Daoy (cell line): ENCODE data around the gene IL21. TPM values are rescaled to one million over a fixed set of nuclear protein-coding genes. Genes with fewer than 3 reads are reported as not detected.

Experiments used
- DNase-seq: peaks from one replicate; pipeline ENCODE4 v3.0.0-alpha.2; 2015; ENCODE audit warnings: low read depth
- total RNA-seq: library from RNA; depleted of rRNA; stranded (reverse); fragments of >200 nt; shearing (Covaris generic); gene quantifications from 2 replicates; pipeline ENCODE4 v1.2.3, GENCODE V29; 2014

Gene IL21
- total RNA-seq, 1 experiment from 2014 or later, result not detected

DNA sequence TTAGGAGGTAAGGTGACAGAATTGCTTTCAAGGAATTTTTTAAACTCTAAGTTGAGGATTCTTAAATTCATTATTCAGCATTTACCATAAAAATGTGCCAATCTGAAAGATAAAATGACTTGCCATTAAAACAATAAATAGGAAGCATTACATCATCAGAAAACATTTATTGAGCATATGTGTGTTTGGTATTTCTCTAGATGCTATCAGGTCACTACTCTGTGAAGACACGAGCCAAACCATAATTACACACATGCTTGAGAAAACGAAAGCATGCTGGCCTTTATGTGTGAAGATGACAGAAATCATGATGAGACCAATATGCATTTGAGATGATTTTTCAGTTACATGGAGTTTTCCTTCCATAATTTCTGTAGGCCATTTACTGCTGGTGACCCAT, 12.3 kb upstream of the IL21 start:
- no peak for DNase-seq

DNA sequence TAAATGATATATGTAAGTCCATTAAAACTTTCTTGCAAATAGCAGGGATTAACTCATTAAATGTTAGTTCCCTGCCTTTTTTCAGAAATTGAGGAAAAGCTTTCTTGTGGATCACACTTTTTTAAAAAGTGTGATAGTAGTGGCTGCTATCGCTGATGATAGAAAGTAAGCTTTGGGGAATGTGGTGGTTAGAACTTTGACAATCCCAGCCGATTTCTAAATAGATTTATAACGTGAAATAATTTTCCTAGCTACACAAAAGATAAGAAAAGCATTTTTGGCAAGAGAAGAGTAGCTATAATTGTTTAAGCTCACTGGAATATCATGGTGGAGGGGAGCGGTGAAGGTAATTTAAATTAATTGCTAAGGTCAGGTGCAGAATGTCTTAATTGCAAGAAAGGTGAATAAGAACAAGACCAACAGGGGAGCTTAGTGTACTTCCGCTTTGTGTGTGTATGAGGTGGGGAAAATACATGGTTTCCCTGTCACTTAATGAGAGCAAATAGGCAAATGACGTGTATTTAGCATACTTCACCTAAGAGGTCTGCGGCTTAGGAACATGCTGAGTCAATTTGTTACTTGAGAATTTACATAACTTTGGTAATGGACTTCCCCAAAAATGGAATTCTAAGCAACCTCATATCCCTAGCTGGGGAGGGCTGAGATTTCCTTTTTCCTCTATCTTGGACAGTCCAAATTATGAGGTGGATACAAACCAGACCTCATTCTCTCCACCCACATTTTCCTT, 11.7 kb upstream of the IL21 start:
- DNase-seq, result peak; percentile 4

DNA sequence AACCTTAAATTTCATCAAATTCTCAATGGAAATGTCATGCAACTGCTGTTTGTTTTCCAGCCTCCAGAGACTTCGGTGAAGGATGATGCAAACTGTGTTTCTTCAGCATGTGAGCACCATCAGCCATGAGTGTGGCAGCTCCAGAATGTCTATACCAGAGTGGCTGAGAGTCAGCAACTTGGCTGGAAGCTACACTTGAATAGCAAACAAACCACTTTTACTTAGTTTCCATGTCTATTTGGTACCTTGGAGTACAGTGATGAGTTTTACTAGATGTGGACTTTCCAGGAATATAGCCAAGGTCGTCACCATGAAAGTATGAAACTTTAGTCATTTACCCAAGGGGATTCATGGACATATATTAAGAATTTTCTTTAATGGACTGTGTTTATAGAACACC, 4.3 kb upstream of the IL21 start:
- no peak for DNase-seq

DNA sequence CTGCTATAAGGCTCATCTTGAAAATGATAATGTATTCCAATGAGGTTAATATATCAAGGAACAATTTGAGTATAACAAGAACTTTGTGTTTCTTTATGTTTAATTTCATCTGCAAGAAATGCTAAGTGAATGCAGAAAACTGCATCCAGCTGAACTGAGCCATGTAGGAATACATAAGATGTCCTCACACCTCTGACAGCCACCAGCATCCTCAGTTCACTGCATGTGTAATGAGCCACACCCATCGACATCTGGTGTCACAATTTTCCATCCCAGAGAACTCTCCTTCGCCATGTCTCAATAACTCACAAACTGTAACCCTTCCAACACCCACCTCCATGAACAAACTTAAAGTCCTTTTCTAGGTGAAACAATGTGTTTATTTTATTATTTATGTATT, 3.3 kb upstream of the IL21 start:
- DNase-seq, result no peak

DNA sequence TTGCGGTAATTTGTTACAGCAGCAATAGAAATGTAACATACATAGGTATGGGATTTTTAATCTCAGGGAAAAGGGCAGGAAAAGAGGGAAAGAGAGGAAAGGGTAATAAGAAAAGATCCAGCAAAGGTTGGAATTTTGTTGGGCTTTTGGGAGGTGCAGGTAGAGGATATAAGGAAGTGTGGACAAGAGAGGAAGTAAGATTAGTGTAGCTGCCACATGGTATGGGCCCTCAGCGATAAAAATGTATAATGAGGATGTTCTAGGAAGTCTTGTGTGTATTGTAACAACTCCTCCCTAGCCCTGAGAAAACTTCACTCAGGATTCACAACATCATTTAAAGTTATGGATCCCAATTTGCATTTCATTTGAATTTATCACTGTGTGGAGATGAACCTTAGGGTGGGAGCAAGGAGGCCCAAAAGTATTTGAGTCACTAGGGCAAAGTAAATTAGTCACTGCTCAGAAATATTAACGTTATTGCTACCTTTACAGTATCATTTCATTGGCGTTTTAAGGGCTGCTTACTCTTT, 2.8 kb upstream of the IL21 start:
- no peak for DNase-seq

DNA sequence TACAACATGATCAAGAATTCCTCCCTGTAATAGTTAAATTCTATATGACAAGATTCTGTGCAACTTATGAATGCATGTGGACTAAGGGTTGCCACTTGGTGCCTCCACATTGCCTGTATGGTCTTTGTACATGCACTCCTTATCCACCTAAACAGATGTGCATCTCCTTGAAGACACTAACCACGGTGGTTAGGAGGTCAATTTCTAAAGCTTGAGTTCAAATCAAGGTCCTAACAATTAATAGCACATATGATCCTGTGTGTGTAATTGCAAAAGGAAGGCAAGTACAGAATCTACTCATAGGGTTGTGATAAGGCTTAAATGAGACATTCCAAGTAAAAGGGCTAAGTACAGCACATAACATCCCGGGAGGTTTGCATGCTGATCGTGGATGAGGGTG, 1.5 kb upstream of the IL21 start:
- no peak for DNase-seq

DNA sequence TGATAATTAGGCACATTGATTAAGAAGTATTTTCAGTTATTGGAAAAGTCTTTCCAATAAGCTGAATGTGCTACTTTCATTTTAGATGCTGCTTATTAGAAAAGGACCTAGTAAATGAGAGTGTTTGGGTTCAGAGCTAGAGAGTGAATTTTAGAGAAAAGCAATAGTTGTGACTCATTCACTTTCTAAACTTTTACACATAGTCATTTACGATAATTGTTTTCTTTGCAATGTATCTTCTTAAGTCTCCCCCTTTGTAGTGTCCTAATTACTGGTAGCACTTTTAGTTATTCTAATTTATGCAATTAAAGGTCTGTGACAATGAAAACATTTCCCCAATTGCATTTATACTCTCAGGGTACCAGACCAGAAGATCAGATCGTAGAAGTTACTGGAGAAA, 1.3 kb downstream of the IL21 start:
- no peak for DNase-seq

DNA sequence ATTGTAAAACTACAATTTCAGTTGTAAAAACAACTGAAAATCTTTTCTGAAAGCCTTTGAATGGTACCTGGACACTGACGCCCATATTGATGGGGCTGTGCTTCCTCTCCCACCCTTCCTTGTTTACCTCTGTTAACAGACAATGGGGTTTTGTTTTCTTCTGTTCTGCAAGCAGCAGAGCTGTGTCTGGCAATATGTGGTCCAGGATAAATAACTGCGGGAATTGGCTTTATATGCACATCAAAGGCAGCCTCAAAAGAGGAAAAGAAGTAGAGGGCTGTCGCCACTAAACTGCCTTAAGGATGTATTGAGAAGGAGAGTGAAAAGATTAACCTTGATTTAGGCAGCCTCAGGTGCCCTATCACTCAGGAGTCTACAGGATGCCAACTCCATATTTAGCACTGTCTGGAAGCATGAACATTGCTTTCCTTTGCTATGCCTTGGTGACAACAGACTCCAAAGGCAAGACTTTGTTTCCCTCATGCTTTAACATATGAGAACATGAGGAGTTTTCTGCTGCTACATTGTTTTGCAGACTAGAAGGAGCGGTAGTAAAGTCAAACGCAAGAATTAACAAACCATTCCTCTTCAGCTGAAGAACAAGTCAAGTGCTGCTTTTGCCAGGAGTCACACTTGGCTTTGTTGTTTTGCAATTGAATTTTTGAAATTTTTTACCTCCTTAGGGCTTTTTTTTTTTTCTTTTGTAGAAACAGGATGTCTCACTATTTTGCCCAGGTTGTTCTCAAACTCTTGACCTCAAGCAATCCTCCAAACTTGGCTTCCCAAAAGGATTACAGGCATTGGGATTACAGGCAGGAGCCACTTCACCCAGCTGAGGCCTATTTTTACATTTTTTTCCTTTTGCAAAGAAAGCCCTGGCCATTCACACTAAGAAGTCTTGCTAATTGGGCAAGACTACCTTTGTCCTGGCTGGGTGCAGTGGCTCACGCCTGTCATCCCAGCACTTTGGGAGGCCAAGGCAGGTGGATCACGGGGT, 3.0 kb downstream of the IL21 start:
- no peak for DNase-seq

DNA sequence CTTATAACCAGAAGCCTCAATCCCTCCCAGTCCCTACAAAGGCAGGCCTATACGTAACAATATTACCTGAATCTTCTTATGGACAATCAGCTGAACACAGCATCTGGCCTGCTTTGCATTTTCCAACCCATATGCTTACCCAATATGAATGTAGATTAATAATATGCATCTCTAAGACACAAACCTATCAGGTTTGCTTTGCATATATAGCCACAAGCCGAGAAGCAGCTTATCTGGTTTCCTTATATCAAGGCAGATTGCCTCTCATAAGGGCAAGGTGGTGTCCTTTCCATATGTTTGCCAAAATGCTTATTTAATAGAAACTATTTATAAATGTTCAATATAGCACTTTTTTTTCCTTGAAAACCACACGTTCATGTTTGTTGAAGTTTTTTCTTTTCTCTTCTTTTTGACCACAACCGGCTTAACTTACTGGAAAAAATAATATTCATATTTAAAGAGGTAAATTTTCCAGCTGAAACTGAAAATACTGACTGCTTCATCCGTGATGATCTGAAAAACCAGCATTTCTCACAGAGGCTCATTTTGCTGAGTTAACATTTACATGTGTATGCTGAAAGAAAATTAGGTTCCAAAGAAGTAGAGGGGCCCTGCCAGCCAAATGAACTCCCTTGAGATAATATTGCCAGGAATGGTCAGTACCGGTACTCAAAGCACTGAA, 3.8 kb downstream of the IL21 start:
- no peak for DNase-seq

DNA sequence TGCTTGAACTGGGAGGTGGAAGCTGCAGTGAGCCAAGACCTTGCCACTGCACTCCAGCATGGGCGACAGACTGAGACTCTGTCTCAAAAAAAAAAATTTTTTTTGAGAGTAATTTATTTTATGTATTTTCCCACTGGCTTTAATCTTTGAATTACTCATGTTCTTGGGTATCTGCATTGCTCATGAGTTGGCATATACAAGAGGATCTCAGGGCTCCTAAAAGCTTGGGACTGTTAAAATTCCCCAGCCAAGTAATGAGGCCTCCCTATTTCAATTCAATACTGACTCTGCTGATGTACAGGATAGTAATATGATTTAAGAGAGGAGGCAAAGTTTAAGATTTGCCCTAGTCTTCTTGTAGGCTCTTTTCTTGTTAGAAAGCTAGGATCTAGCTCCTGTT, 6.2 kb downstream of the IL21 start:
- no peak for DNase-seq

DNA sequence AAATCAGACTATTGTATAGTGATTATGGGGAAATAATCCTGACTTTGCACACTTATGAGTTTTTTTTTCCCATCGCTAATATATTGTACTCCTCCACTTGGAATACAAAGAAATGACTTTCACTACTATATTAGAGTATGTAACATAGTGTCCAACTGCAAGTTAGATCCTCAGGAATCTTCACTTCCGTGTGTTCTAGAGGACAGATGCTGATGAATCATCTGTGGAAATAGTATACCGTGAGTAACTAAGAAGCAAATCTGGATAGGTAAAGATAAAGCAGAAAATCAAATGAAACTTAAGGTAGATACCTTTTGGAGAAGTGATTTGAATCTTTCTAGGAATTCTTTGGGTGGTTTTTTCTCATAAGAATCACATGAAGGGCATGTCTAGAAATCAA, 8.3 kb downstream of the IL21 start:
- no peak for DNase-seq

DNA sequence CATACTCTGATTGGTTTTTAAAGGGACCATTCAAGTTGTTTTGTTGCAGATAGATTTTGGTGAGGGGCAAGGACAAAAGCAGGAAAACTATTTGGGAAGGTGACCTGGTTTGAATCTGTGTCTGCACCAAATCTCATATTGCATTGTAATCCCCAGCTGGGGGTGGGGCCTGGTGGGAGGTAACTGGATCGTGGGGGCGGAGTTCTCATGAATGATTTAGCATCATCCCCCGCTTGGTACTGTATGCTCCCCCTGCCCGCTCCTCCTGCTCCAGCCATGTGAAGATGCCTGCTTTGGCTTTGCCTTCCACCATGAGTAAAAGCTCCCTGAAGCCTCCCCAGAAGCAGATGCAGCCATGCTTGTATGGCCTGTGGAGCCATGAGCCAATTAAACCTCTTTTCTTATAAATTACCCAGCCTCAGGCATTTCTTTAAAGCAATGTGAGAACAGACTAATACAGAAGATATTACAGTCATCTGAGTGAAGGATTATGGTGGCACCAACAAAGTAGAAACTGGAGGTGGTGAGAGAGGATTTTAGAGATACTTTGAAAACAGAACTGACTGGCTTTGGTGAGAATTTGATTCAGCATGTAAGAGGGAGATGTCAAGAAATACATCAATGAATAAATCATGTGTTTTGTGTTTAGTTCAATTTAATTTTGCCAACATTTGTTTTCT, 14.4 kb downstream of the IL21 start:
- no peak for DNase-seq

DNA sequence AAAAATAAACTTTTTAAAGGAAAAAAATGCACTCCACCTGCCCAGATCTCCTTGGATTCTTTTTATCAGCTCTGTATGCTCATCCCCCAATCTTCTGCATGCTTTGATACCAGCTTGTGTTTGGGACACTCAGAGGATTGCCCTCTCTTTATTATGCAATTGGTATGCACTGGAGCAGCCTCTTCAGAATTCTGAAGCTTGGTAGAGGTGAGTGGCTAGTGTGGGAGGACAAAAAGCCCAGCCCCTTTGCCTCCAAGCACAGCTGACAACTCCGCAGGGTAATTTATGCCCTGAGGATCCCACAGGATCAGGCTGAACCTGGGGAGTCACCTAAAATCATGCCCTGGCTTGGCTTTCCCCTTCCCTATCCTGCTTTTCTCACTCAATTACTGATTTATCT, 16.7 kb downstream of the IL21 start:
- DNase-seq, result no peak

DNA sequence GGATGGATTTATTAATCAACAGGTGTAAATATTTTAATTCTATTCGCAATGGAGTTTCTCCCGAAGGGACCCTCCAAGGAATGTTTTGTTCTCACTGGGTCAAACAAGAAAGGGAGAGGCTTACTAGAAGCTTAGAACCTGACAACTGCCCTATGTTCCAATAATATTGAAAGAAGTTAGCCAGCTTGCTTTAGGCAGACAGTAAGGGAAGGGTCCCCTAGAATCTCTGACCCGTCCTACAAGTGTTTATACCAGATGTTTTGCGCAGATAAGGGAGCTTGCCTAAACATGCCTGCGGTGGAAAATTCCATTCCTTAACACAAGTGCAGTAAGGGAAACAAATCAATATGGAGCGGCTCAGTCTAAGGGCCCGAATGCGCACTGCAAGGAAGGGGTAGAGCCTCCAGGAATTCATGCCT, 17.7 kb downstream of the IL21 start:
- DNase-seq, result no peak

DNA sequence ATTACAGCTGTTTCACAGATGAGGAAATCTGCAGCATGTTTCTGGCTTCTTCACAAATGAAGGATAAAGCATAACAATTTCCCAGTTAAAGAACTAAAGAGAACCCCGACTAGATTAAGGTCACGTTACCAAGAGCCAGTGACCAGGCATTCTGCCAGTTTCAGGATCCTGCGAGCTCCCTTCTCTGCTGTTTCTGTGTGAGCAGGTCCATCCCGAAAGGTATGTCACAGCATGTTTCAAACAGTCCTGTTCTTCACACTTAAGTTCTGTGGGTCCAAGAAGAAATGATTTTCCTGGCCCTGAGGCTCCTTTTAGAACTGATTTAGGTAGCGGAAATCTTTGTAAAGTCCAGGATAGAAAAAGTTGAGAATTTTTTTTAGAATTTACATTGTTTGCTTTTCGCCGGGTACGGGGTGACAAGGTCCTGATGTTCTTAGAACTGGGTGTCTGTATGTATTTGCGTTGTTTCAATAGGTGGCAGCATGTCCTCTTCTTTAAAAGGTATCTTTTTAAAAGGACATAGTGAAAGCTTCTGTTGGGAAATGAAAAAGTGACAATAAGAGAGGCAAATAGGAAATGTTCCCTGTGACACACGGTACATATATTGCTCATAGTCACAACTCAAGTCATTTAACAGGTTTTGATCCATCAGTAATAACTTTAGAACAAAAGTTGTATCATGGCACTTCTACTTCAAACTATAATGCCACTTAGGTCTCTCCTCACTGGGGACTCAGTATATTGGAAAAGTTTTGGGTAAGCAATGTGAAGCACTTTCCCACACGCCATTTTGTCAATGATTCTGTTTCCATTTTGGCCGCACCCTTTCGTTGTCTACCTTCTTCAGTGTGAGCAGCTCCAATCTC, 18.4 kb downstream of the IL21 start:
- peak; percentile 8 for DNase-seq

DNA sequence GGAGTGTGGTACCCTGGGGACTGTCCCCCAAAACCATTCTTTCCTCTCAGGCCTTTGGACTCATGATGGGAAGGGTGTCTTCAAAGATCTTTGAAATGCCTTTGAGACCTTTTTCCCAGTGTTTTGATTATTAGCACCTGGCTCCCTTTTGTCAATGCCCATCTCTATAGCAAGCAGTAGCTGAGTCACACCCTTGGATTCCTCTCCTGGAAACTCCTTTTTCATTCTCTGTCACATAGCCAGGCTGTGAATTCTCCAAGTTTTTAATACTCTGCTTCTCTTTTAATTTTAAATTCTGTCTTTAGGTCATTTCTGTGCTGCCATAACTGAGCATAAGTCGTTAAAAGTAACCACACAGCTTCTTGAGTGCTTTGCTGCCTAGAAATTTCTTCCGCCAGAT, 29.7 kb downstream of the IL21 start:
- no peak for DNase-seq

DNA sequence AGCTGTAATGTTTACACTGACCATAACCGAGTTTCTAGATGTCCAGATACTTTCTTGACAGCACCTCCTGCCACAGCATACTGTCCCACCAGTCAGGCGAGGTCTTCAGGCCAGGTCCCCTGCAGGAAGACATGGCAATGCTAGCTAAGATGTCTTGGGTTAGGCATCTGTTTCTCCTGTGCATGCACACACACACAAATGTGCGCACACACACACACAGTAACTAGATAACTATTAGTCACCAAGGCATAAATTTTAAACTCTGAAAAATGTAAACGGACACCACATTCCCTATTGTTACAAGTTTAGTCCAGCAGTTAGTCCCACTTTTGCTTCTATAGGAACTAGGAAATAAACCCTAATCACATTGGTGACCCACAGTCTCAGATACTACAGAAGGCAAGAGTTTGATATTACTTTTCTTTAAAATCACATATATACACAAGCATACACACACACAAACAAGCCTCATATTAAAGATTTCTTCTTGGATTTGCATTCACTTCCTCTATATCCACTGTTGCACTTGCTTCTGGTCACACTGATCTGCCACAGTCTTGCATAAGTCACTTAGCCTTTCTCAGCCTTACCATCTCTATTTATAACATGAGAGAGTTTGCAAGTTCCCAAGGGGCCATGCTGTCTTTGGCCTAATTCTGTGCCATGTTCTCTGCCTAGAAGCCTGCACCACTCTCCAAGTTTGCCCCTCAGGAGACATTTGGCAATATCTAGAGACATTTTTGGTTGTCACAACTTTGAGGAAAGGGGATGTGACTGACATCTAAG, 32.2 kb downstream of the IL21 start:
- no peak for DNase-seq

DNA sequence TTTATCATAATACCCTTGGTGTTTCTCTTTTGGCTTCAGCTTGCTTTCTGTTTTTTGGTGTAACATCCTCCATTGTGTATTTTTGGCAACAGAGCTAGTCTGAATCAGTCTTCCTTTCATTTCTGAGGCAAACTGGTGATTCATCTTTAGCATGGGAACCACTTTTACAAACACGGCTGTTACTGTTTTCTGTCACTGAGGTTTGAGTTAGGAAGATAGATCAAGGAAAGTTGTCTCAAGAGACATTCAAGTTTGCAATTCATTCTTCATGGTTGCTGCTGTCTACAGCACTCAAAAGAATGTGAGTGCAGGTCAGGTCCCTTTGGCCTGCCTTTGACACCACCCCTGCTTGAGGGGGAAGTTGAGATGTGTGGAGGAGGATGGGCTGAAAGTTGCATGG, 36.3 kb downstream of the IL21 start:
- DNase-seq, result peak; percentile 37

DNA sequence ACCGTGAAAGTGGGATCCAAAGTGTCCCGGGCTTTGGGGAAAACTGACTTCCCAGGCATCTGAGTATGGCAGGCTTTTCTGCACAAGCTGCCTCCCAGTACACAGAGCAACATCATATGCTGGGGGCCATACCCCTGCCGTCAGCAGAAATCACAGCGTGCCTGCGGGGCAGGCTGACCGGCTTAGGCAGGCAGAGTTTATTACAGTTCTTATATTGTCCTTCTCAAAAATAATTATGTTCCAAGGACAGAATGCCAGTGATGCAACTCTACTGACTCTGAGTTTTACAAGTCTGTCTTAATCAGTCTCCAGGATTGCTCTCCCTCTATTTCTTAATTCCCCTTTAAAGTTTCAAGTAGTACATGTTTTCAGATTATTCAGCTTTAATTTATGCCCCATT, 37.0 kb downstream of the IL21 start:
- no peak for DNase-seq
